IMR-90 (cell line): ENCODE results near the gene RRP15.

Experiments
- BHLHE40 ChIP-seq: fragments of 150-350 bp; IDR thresholded peaks from 2 replicates; pipeline ENCODE4 v1.6.1; 2016; ENCODE audit warnings: mild to moderate bottlenecking, low read depth, low read length
- MAZ ChIP-seq: IDR thresholded peaks from 2 replicates; pipeline ENCODE4 v1.6.1; 2012; ENCODE audit warnings: low read depth, mild to moderate bottlenecking, low read length, improper control_type of control experiment, moderate library complexity, borderline replicate concordance
- MXI1 ChIP-seq: IDR thresholded peaks from 2 replicates; pipeline ENCODE4 v1.6.1; 2012; ENCODE audit warnings: low read depth, mild to moderate bottlenecking, low read length, moderate library complexity, borderline replicate concordance
- POLR2A ChIP-seq: IDR thresholded peaks from 2 replicates; pipeline ENCODE4 v1.6.1; 2012; ENCODE audit warnings: mild to moderate bottlenecking, low read depth, low read length
- RCOR1 ChIP-seq: IDR thresholded peaks from 2 replicates; pipeline ENCODE4 v1.6.1; 2012; ENCODE audit warnings: mild to moderate bottlenecking, low read length, improper control_type of control experiment; ENCODE audit not compliant: insufficient replicate concordance
- TF ChIP-seq, protein P1 (sequence below): conservative IDR thresholded peaks from 2 replicates; pipeline ENCODE4 v1.5.1; 2012; ENCODE audit warnings: mild to moderate bottlenecking, low read depth, low read length, improper control_type of control experiment
- TF ChIP-seq, protein P2 (sequence below): fragments of 150-350 bp; IDR thresholded peaks from 2 replicates; pipeline ENCODE4 v1.6.1; 2016; ENCODE audit warnings: low read depth, mild to moderate bottlenecking, low read length, moderate library complexity, borderline replicate concordance
- TF ChIP-seq, protein P3 (sequence below): fragments of 150-350 bp; IDR thresholded peaks from 2 replicates; pipeline ENCODE4 v1.6.1; 2017; ENCODE audit warnings: mild to moderate bottlenecking, antibody characterized with exemption, low read length, low read depth

DNA sequence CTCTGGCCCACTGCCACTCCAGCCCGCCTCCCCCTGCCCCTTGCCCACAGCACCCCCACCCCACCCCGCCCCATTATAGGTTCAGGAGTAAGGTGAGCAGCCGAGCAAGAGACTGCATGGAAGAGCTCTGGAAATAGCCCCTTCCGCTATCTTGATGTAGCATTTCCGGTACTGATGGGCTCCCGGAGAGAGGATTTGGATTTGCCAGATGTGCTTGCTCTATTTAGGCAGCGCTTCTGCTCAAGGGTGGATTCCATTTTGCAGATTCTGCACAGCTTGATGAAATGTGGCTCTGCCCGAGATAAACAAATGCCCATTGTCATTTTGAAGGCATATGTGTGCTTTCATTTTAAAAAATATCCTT lies 67.0 kb downstream of the RRP15 start:
- TF ChIP-seq POLR2A, result no peak
- TF ChIP-seq, protein P1, sequence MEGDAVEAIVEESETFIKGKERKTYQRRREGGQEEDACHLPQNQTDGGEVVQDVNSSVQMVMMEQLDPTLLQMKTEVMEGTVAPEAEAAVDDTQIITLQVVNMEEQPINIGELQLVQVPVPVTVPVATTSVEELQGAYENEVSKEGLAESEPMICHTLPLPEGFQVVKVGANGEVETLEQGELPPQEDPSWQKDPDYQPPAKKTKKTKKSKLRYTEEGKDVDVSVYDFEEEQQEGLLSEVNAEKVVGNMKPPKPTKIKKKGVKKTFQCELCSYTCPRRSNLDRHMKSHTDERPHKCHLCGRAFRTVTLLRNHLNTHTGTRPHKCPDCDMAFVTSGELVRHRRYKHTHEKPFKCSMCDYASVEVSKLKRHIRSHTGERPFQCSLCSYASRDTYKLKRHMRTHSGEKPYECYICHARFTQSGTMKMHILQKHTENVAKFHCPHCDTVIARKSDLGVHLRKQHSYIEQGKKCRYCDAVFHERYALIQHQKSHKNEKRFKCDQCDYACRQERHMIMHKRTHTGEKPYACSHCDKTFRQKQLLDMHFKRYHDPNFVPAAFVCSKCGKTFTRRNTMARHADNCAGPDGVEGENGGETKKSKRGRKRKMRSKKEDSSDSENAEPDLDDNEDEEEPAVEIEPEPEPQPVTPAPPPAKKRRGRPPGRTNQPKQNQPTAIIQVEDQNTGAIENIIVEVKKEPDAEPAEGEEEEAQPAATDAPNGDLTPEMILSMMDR, result no peak
- TF ChIP-seq, protein P2, sequence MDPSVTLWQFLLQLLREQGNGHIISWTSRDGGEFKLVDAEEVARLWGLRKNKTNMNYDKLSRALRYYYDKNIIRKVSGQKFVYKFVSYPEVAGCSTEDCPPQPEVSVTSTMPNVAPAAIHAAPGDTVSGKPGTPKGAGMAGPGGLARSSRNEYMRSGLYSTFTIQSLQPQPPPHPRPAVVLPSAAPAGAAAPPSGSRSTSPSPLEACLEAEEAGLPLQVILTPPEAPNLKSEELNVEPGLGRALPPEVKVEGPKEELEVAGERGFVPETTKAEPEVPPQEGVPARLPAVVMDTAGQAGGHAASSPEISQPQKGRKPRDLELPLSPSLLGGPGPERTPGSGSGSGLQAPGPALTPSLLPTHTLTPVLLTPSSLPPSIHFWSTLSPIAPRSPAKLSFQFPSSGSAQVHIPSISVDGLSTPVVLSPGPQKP, result no peak
- no peak for TF ChIP-seq RCOR1
- TF ChIP-seq, protein P3, sequence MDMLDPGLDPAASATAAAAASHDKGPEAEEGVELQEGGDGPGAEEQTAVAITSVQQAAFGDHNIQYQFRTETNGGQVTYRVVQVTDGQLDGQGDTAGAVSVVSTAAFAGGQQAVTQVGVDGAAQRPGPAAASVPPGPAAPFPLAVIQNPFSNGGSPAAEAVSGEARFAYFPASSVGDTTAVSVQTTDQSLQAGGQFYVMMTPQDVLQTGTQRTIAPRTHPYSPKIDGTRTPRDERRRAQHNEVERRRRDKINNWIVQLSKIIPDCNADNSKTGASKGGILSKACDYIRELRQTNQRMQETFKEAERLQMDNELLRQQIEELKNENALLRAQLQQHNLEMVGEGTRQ, result no peak
- no peak for TF ChIP-seq MXI1
- TF ChIP-seq MAZ, result no peak
- no peak for TF ChIP-seq BHLHE40
